GM23338 (cell line): Measurements from ENCODE around the gene AHI1. TPM values are rescaled to one million over a fixed set of nuclear protein-coding genes. Genes with fewer than 3 reads are reported as not detected.

Source experiments
- ATAC-seq: fragments of 200-7000 bp; cut with Tn5 transposase; 3 replicates; pipeline ENCODE4 v1.9.1; 2020
- DNase-seq: peaks from one replicate; pipeline ENCODE4 v3.0.0-alpha.2; 2015; ENCODE audit warnings: low spot score
- H2AFZ ChIP-seq: fragments of 200-600 bp; sonication (generic); 2 replicates; pipeline ENCODE4 v1.8.0; 2016; ENCODE audit warnings: antibody characterized with exemption, mild to moderate bottlenecking, moderate library complexity
- H3F3A ChIP-seq: fragments of 200-600 bp; sonication (generic); replicated peaks from 2 replicates; pipeline ENCODE4 v1.8.0; 2017; ENCODE audit warnings: antibody characterized with exemption, mixed run types, low read depth
- H3K27ac ChIP-seq: fragments of 200-600 bp; sonication (generic); 2 replicates; pipeline ENCODE4 v1.6.1; 2016; ENCODE audit warnings: low read depth
- H3K27me3 ChIP-seq: fragments of 200-600 bp; sonication (generic); 2 replicates; pipeline ENCODE4 v1.8.0; 2016; ENCODE audit warnings: mild to moderate bottlenecking, mixed run types, moderate library complexity; ENCODE audit not compliant: insufficient read depth
- H3K36me3 ChIP-seq: fragments of 200-600 bp; sonication (generic); 2 replicates; pipeline ENCODE4 v1.8.0; 2016; ENCODE audit warnings: mild to moderate bottlenecking; ENCODE audit not compliant: insufficient read depth
- H3K4me1 ChIP-seq: fragments of 200-600 bp; sonication (generic); 2 replicates; pipeline ENCODE4 v1.8.0; 2016; ENCODE audit warnings: mild to moderate bottlenecking, moderate library complexity; ENCODE audit not compliant: insufficient read depth
- H3K4me2 ChIP-seq: fragments of 200-600 bp; sonication (generic); 2 replicates; pipeline ENCODE4 v1.7.1; 2017; ENCODE audit warnings: mixed run types
- H3K4me3 ChIP-seq: fragments of 200-600 bp; sonication (generic); 2 replicates; pipeline ENCODE4 v1.6.1; 2016; ENCODE audit warnings: mixed run types
- H3K79me2 ChIP-seq: fragments of 200-600 bp; sonication (generic); replicated peaks from 2 replicates; pipeline ENCODE4 v1.8.0; 2017; ENCODE audit warnings: mild to moderate bottlenecking; ENCODE audit not compliant: insufficient read depth
- H3K9me2 ChIP-seq: fragments of 200-600 bp; sonication (generic); 2 replicates; pipeline ENCODE4 v1.8.0; 2017; ENCODE audit not compliant: insufficient read depth
- H4K20me1 ChIP-seq: fragments of 200-600 bp; sonication (generic); replicated peaks from 2 replicates; pipeline ENCODE4 v1.8.0; 2017; ENCODE audit warnings: mild to moderate bottlenecking; ENCODE audit not compliant: insufficient read depth
- H3K27ac Mint-ChIP-seq: 2 replicates; pipeline ENCODE4 v1.8.0; 2020; ENCODE audit warnings: inconsistent platforms, mild to moderate bottlenecking, moderate library complexity, mixed read lengths
- H3K27me3 Mint-ChIP-seq: 3 replicates; pipeline ENCODE4 v1.8.0; 2022; ENCODE audit warnings: low read depth, mild to moderate bottlenecking, moderate library complexity, mixed read lengths, inconsistent platforms; ENCODE audit not compliant: insufficient read depth, poor library complexity
- H3K36me3 Mint-ChIP-seq: 3 replicates; pipeline ENCODE4 v1.8.0; 2021; ENCODE audit warnings: low read depth, mild to moderate bottlenecking, inconsistent platforms, moderate library complexity, mixed read lengths
- H3K4me1 Mint-ChIP-seq: 3 replicates; pipeline ENCODE4 v1.8.0; 2020; ENCODE audit warnings: mild to moderate bottlenecking, inconsistent platforms, mixed read lengths
- H3K4me3 Mint-ChIP-seq: 3 replicates; pipeline ENCODE4 v1.8.0; 2021; ENCODE audit warnings: moderate library complexity, mild to moderate bottlenecking, inconsistent platforms, mixed read lengths
- H3K9me3 Mint-ChIP-seq: 3 replicates; pipeline ENCODE4 v1.8.0; 2020; ENCODE audit warnings: moderate library complexity, mild to moderate bottlenecking, inconsistent platforms, mixed read lengths
- CREB1 ChIP-seq: fragments of 250-450 bp; sonication (Bioruptor Pico); IDR thresholded peaks from 2 replicates; pipeline ENCODE4 v1.5.0; 2020; ENCODE audit warnings: low read depth, mild to moderate bottlenecking, moderate library complexity
- CTCF ChIP-seq, 2 experiments: fragments of 200-600 bp in 1 of 2; sonication (generic) in 1 of 2; conservative IDR thresholded peaks; 2 replicates each; pipeline versions ENCODE4 v1.5.1 to v1.6.1; 2016 to 2017; ENCODE audit warnings: antibody characterized with exemption in 2 of 2, low read depth in 2 of 2, mild to moderate bottlenecking in 2 of 2, moderate library complexity in 1 of 2
- EZH2phosphoT487 ChIP-seq: fragments of 200-600 bp; sonication (generic); IDR thresholded peaks from one replicate; pipeline ENCODE4 v1.8.1; 2018; ENCODE audit warnings: antibody characterized with exemption; ENCODE audit not compliant: unreplicated experiment
- NANOG ChIP-seq: IDR thresholded peaks from 2 replicates; pipeline ENCODE4 v1.6.1; 2016; ENCODE audit warnings: antibody characterized with exemption, borderline replicate concordance
- POLR2AphosphoS5 ChIP-seq: IDR thresholded peaks from 2 replicates; pipeline ENCODE4 v1.6.1; 2016; ENCODE audit warnings: antibody characterized with exemption, low read depth
- STAT1 ChIP-seq: IDR thresholded peaks from one replicate; pipeline ENCODE4 v1.6.1; 2016; ENCODE audit warnings: antibody characterized with exemption; ENCODE audit not compliant: unreplicated experiment
- polyA plus RNA-seq: library from polyadenylated mRNA; unstranded; fragments of >200 nt; fragmentation: Nextera tagmentation; extraction: Ambion mirVana; gene quantifications from 2 replicates; pipeline ENCODE4 v1.2.1, GENCODE V29; 2016
- total RNA-seq: library from RNA; depleted of rRNA; stranded (reverse); fragments of >200 nt; shearing (Covaris generic); gene quantifications from 2 replicates; pipeline ENCODE4 v1.2.3, GENCODE V29; 2014
- TF ChIP-seq, protein P1 (sequence below): IDR thresholded peaks from one replicate; pipeline ENCODE4 v1.6.1; 2018; ENCODE audit warnings: antibody characterized with exemption; ENCODE audit not compliant: unreplicated experiment
- TF ChIP-seq, protein P2 (sequence below): IDR thresholded peaks from 2 replicates; pipeline ENCODE4 v1.6.1; 2016; ENCODE audit warnings: antibody characterized with exemption
- TF ChIP-seq, protein P3 (sequence below): fragments of 250-450 bp; sonication (Bioruptor Pico); IDR thresholded peaks from 2 replicates; pipeline ENCODE4 v1.5.0; 2020; ENCODE audit warnings: mild to moderate bottlenecking, moderate library complexity

The AHI1 gene
- total and polyA plus RNA-seq, 2 experiments from 2014 or later, result 19.8 to 72.9 TPM

DNA sequence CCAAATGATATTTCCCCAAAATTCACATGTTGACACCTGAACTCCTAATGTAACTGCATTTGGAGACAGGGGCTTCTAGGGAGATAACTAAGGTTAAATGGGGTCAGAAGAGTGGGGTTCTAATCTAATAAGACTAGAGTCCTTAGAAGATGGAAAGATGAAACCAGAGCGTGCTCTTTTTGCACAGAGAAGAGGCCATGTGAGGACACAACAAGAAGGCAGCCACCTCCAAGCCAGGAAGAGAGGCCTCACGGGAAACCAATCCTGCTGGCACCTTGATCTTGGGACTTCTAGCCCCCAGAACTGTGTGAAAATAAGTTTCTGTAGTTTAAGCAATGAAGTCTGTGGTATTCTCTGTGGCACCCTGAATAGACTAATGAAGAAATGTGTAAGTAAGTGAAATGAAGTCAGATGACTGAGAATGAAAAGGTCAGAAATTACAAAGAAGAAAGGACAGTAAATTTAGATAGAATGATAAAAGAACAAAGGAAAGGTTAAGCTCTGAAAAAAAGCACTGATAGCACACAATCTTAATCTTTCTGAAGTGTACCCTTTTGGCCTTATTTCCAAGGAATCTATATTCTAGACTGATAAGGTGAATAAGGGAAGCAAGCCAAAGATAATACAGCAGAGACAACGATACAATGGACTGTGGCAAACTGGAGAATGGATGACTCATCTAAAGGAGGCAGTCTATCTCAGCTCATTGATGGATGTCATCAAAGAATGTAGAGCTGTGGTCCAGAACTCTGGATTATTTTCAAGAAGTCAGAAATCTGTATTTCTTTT is 206.1 kb downstream of the AHI1 start (continued):
- TF ChIP-seq, protein P1, sequence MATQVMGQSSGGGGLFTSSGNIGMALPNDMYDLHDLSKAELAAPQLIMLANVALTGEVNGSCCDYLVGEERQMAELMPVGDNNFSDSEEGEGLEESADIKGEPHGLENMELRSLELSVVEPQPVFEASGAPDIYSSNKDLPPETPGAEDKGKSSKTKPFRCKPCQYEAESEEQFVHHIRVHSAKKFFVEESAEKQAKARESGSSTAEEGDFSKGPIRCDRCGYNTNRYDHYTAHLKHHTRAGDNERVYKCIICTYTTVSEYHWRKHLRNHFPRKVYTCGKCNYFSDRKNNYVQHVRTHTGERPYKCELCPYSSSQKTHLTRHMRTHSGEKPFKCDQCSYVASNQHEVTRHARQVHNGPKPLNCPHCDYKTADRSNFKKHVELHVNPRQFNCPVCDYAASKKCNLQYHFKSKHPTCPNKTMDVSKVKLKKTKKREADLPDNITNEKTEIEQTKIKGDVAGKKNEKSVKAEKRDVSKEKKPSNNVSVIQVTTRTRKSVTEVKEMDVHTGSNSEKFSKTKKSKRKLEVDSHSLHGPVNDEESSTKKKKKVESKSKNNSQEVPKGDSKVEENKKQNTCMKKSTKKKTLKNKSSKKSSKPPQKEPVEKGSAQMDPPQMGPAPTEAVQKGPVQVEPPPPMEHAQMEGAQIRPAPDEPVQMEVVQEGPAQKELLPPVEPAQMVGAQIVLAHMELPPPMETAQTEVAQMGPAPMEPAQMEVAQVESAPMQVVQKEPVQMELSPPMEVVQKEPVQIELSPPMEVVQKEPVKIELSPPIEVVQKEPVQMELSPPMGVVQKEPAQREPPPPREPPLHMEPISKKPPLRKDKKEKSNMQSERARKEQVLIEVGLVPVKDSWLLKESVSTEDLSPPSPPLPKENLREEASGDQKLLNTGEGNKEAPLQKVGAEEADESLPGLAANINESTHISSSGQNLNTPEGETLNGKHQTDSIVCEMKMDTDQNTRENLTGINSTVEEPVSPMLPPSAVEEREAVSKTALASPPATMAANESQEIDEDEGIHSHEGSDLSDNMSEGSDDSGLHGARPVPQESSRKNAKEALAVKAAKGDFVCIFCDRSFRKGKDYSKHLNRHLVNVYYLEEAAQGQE, result no peak
- TF ChIP-seq CREB1 (CRISPR knock-in tag) (no peak), CTCF (conservative IDR thresholded peaks at IDR 0.05; ENCODE audit: low read depth in 2 of 2) (no peak), POLR2AphosphoS5 (no peak), STAT1 (no peak), EZH2phosphoT487 (no peak)

GRCh38 chr6:135289816-135290215 is 207.7 kb downstream of the AHI1 start:
- no peak for ATAC-seq
- Mint-ChIP-seq H3K4me1 (no peaks in the 10 kb centered on the region), H3K27me3 (no peaks in the 10 kb centered on the region), H3K9me3 (no peaks in the 10 kb centered on the region), H3K27ac (no peak overlapping the region), H3K4me3 (no peak overlapping the region), H3K36me3 (no peaks in the 10 kb centered on the region)
- Histone ChIP-seq H3K9me2 (no peaks in the 10 kb centered on the region), H3K36me3 (no peaks in the 10 kb centered on the region), H3K4me2 (no peak overlapping the region), H3K79me2 (no peaks in the 10 kb centered on the region), H3K27ac (no peak overlapping the region), H3K4me1 (no peaks in the 10 kb centered on the region), H2AFZ (no peak overlapping the region), H3K4me3 (no peak overlapping the region), H3K27me3 (no peaks in the 10 kb centered on the region), H4K20me1 (no peaks in the 10 kb centered on the region), H3F3A (no peaks in the 10 kb centered on the region)
- DNase-seq, result no peak
- TF ChIP-seq, protein P2, sequence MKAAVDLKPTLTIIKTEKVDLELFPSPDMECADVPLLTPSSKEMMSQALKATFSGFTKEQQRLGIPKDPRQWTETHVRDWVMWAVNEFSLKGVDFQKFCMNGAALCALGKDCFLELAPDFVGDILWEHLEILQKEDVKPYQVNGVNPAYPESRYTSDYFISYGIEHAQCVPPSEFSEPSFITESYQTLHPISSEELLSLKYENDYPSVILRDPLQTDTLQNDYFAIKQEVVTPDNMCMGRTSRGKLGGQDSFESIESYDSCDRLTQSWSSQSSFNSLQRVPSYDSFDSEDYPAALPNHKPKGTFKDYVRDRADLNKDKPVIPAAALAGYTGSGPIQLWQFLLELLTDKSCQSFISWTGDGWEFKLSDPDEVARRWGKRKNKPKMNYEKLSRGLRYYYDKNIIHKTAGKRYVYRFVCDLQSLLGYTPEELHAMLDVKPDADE, result no peak
- no peak for TF ChIP-seq NANOG
- TF ChIP-seq CTCF (conservative IDR thresholded peaks at IDR 0.05; ENCODE audit: low read depth in 2 of 2), result no peak
- TF ChIP-seq, protein P3, sequence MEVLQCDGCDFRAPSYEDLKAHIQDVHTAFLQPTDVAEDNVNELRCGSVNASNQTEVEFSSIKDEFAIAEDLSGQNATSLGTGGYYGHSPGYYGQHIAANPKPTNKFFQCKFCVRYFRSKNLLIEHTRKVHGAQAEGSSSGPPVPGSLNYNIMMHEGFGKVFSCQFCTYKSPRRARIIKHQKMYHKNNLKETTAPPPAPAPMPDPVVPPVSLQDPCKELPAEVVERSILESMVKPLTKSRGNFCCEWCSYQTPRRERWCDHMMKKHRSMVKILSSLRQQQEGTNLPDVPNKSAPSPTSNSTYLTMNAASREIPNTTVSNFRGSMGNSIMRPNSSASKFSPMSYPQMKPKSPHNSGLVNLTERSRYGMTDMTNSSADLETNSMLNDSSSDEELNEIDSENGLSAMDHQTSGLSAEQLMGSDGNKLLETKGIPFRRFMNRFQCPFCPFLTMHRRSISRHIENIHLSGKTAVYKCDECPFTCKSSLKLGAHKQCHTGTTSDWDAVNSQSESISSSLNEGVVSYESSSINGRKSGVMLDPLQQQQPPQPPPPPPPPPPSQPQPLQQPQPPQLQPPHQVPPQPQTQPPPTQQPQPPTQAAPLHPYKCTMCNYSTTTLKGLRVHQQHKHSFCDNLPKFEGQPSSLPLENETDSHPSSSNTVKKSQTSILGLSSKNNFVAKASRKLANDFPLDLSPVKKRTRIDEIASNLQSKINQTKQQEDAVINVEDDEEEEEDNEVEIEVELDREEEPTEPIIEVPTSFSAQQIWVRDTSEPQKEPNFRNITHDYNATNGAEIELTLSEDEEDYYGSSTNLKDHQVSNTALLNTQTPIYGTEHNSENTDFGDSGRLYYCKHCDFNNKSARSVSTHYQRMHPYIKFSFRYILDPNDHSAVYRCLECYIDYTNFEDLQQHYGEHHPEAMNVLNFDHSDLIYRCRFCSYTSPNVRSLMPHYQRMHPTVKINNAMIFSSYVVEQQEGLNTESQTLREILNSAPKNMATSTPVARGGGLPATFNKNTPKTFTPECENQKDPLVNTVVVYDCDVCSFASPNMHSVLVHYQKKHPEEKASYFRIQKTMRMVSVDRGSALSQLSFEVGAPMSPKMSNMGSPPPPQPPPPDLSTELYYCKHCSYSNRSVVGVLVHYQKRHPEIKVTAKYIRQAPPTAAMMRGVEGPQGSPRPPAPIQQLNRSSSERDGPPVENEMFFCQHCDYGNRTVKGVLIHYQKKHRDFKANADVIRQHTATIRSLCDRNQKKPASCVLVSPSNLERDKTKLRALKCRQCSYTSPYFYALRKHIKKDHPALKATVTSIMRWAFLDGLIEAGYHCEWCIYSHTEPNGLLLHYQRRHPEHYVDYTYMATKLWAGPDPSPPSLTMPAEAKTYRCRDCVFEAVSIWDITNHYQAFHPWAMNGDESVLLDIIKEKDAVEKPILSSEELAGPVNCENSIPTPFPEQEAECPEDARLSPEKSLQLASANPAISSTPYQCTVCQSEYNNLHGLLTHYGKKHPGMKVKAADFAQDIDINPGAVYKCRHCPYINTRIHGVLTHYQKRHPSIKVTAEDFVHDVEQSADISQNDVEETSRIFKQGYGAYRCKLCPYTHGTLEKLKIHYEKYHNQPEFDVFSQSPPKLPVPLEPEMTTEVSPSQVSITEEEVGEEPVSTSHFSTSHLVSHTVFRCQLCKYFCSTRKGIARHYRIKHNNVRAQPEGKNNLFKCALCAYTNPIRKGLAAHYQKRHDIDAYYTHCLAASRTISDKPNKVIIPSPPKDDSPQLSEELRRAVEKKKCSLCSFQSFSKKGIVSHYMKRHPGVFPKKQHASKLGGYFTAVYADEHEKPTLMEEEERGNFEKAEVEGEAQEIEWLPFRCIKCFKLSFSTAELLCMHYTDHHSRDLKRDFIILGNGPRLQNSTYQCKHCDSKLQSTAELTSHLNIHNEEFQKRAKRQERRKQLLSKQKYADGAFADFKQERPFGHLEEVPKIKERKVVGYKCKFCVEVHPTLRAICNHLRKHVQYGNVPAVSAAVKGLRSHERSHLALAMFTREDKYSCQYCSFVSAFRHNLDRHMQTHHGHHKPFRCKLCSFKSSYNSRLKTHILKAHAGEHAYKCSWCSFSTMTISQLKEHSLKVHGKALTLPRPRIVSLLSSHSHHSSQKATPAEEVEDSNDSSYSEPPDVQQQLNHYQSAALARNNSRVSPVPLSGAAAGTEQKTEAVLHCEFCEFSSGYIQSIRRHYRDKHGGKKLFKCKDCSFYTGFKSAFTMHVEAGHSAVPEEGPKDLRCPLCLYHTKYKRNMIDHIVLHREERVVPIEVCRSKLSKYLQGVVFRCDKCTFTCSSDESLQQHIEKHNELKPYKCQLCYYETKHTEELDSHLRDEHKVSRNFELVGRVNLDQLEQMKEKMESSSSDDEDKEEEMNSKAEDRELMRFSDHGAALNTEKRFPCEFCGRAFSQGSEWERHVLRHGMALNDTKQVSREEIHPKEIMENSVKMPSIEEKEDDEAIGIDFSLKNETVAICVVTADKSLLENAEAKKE (CRISPR knock-in tag), result no peak
- TF ChIP-seq STAT1, result no peak
